HepG2 (cell line): Measurements from ENCODE around the gene DNAAF8. TPM values are rescaled to one million over a fixed set of nuclear protein-coding genes. Genes with fewer than 3 reads are reported as not detected.

Experiments used
- ATAC-seq: fragments of 200-7000 bp; cut with Tn5 transposase; 3 replicates; pipeline ENCODE4 v1.9.1; 2020; ENCODE audit warnings: mild to moderate bottlenecking, moderate library complexity
- BruUV-seq: library from RNA; stranded (reverse); fragments of 400-500 nt; replicated peaks from 2 replicates; lab custom pipeline; 2021; lab: Mats Ljungman, UMichigan
- CTCF ChIA-PET: fragments of 300-600 bp; formaldehyde crosslinking; extraction: SDS; loops from one replicate; lab custom pipeline; 2021; ENCODE audit warnings: low total read pairs, inconsistent platforms, low intra/inter-chr PET ratio; lab: Yijun Ruan, JAX
- POLR2A ChIA-PET: fragments of 350-600 bp; sonication (Branson Sonifier 250); formaldehyde crosslinking; loops from one replicate; lab custom pipeline; 2020; ENCODE audit warnings: antibody characterized with exemption, inconsistent platforms; lab: Yijun Ruan, JAX
- DNase-seq: peaks from one replicate; pipeline ENCODE4 v3.0.0-alpha.2; 2015; ENCODE audit warnings: low spot score
- FAIRE-seq: peaks from 3 replicates; lab custom pipeline; 2011; peaks lifted over from hg19 to GRCh38; lab: Jason Lieb, UNC
- H2AFZ ChIP-seq: one replicate; pipeline ENCODE4 v1.6.1; 2011; ENCODE audit warnings: low read length, inconsistent platforms
- H3K27ac ChIP-seq: fragments of 300-600 bp; 3 replicates; pipeline ENCODE4 v1.8.0; 2011; ENCODE audit warnings: mixed run types, mild to moderate bottlenecking, mixed read lengths, low read length, inconsistent platforms; ENCODE audit not compliant: insufficient read depth; ENCODE audit errors: extremely low read length
- H3K27me3 ChIP-seq, 2 experiments: fragments of 200-600 bp in 1 of 2; 2 replicates in 1 of 2; 3 replicates in 1 of 2; pipeline versions ENCODE4 v1.6.0 to v1.8.0; 2011; ENCODE audit warnings: low read length in 2 of 2, mild to moderate bottlenecking in 2 of 2, moderate library complexity in 2 of 2, inconsistent platforms in 1 of 2; ENCODE audit not compliant: insufficient read depth in 2 of 2, control insufficient read depth in 1 of 2
- H3K36me3 ChIP-seq, 2 experiments: fragments of 200-600 bp in 1 of 2; replicated peaks in 1 of 2; 2 replicates in 1 of 2; 3 replicates in 1 of 2; pipeline versions ENCODE4 v1.5.1 to v1.8.0; 2011; ENCODE audit warnings: low read length in 2 of 2, inconsistent platforms in 1 of 2; ENCODE audit not compliant: insufficient read depth in 2 of 2, control insufficient read depth in 1 of 2
- H3K4me1 ChIP-seq: 2 replicates; pipeline ENCODE4 v1.5.1; 2012; ENCODE audit warnings: low read length, inconsistent platforms; ENCODE audit not compliant: insufficient read depth
- H3K4me2 ChIP-seq: 2 replicates; pipeline ENCODE4 v1.6.0; 2011; ENCODE audit warnings: low read depth, low read length, inconsistent platforms
- H3K4me3 ChIP-seq, 3 experiments: fragments of 200-600 bp in 1 of 3; sonication (generic), shearing (Covaris generic) in 1 of 3; replicated peaks in 1 of 3; 2 replicates each; pipeline ENCODE4 v1.5.1; 2011 to 2016; ENCODE audit warnings: low read length in 3 of 3, inconsistent platforms in 2 of 3, low read depth in 2 of 3, mild to moderate bottlenecking in 2 of 3, control low read depth in 1 of 3, mixed read lengths in 1 of 3; ENCODE audit not compliant: insufficient read depth in 1 of 3
- H3K79me2 ChIP-seq: one replicate; pipeline ENCODE4 v1.6.1; 2011; ENCODE audit warnings: low read length, inconsistent platforms; ENCODE audit not compliant: insufficient read depth
- H3K9ac ChIP-seq: 2 replicates; pipeline ENCODE4 v1.6.0; 2011; ENCODE audit warnings: mild to moderate bottlenecking, low read depth, low read length, inconsistent platforms; ENCODE audit not compliant: insufficient read depth
- H3K9me3 ChIP-seq: 2 replicates; pipeline ENCODE4 v1.5.1; 2012; ENCODE audit warnings: mild to moderate bottlenecking, low read length
- H4K20me1 ChIP-seq: 2 replicates; pipeline ENCODE4 v1.6.0; 2011; ENCODE audit warnings: inconsistent platforms, mild to moderate bottlenecking, low read length, moderate library complexity; ENCODE audit not compliant: insufficient read depth
- CHD2 ChIP-seq: IDR thresholded peaks from 2 replicates; pipeline ENCODE4 v1.6.1; 2011; ENCODE audit warnings: low read depth, low read length, improper control_type of control experiment
- MAFF ChIP-seq: IDR thresholded peaks from 2 replicates; pipeline ENCODE4 v1.6.1; 2011; ENCODE audit warnings: low read depth, low read length, improper control_type of control experiment
- MAFK ChIP-seq, 2 experiments: IDR thresholded peaks in 1 of 2; conservative IDR thresholded peaks in 1 of 2; 2 replicates each; pipeline ENCODE4 v1.6.1; 2011; ENCODE audit warnings: improper control_type of control experiment in 2 of 2, low read length in 2 of 2
- MAZ ChIP-seq, 2 experiments: sonication (generic) in 1 of 2; formaldehyde crosslinking in 1 of 2; IDR thresholded peaks; 2 replicates each; pipeline versions ENCODE4 v1.5.0 to v1.6.1; 2012 to 2020; ENCODE audit warnings: low read depth in 2 of 2, mild to moderate bottlenecking in 2 of 2, borderline replicate concordance in 1 of 2, improper control_type of control experiment in 1 of 2, low read length in 1 of 2, missing genetic modification reagents in 1 of 2, moderate library complexity in 1 of 2
- RARA ChIP-seq: IDR thresholded peaks from 2 replicates; pipeline ENCODE4 v1.6.1; 2016; ENCODE audit warnings: missing genetic modification reagents, missing compliant biosample characterization
- SIN3A ChIP-seq: IDR thresholded peaks from 2 replicates; pipeline ENCODE4 v1.6.1; 2011; ENCODE audit warnings: low read depth, mild to moderate bottlenecking, control low read depth, low read length, borderline replicate concordance
- TFDP2 ChIP-seq: sonication (generic); formaldehyde crosslinking; IDR thresholded peaks from 2 replicates; pipeline ENCODE4 v1.4.0; 2020; ENCODE audit warnings: missing genetic modification reagents
- XBP1 ChIP-seq: sonication (generic); formaldehyde crosslinking; IDR thresholded peaks from 2 replicates; pipeline ENCODE4 v1.5.0; 2020; ENCODE audit warnings: missing genetic modification reagents
- ZNF142 ChIP-seq: sonication (generic); formaldehyde crosslinking; IDR thresholded peaks from 2 replicates; pipeline ENCODE4 v1.4.0; 2020; ENCODE audit warnings: missing genetic modification reagents
- ZNF205 ChIP-seq: IDR thresholded peaks from 2 replicates; pipeline ENCODE4 v1.6.1; 2018; ENCODE audit warnings: missing biosample characterization, missing genetic modification reagents
- ZNF782 ChIP-seq: sonication (generic); formaldehyde crosslinking; IDR thresholded peaks from 2 replicates; pipeline ENCODE4 v1.4.0; 2020; ENCODE audit warnings: missing genetic modification reagents, mild to moderate bottlenecking, borderline replicate concordance
- WGBS: methylation state at CpG from one replicate; pipeline ENCODE4 v1.1.6; 2017; ENCODE audit warnings: low lambda C conversion rate; 5-methylcytosine and 5-hydroxymethylcytosine counted together
- in situ Hi-C: cut with HindIII; loops from 2 replicates; pipeline ENCODE4 v1.10.0; 2017; ENCODE audit warnings: low pct_unique_long_range_greater_than_20kb; ENCODE audit not compliant: extremely low pct_ligation_motif_present
- intact Hi-C: fragments of 100-400 bp; cut with micrococcal nuclease; formaldehyde crosslinking; loops from one replicate; pipeline ENCODE4 v1.10.0; 2022; ENCODE audit not compliant: unreplicated experiment
- polyA plus RNA-seq, 8 experiments: library from polyadenylated mRNA; depleted of rRNA in 3 of 8; stranded (reverse) in 7 of 8; unstranded in 1 of 8; fragments of >200 nt; fragmentation: Illumina TruSeq in 4 of 8; extraction: Trizol in 4 of 8; gene quantifications; 2 replicates each; pipeline versions ENCODE4 v1.2.1 to v1.2.3, GENCODE V29; 2011 to 2016; ENCODE audit warnings: low read depth in 4 of 8, missing spikeins in 1 of 8, mixed read lengths in 1 of 8; ENCODE audit not compliant: insufficient read depth in 1 of 8
- total RNA-seq, 5 experiments: library from RNA; depleted of rRNA; stranded (reverse); fragments of >200 nt; fragmentation: Illumina TruSeq; extraction: Trizol; gene quantifications; 2 replicates each; pipeline ENCODE4 v1.2.3, GENCODE V29; 2016; ENCODE audit warnings: low read depth in 1 of 5

DNAAF8 gene
- total and polyA plus RNA-seq, 2 of the 13 experiments (the other 11 are each of a cell fraction or from before 2014, with no cell fraction given): 0.44 TPM; not detected in 1

GRCh38 chr16:4736546-4736945, 2.2 kb downstream of the DNAAF8 start:
- Histone ChIP-seq H3K27ac (no peak overlapping the region), H3K4me3 (no peak overlapping the region), H3K9me3 (no peaks in the 10 kb centered on the region), H2AFZ (no peak overlapping the region), H4K20me1 (no peaks in the 10 kb centered on the region), H3K4me1 (peaks cover 20% of the 10 kb centered on the region), H3K9ac (no peak overlapping the region), H3K27me3 (no peaks in the 10 kb centered on the region; a peak in 2 of 5 replicates), H3K4me2 (no peak overlapping the region), H3K79me2 (peaks cover 20% of the 10 kb centered on the region), H3K36me3 (no peaks in the 10 kb centered on the region)
- CTCF ChIA-PET: no interaction called here
- POLR2A ChIA-PET: no interaction called here
- ATAC-seq (no peak), FAIRE-seq (no peak), DNase-seq (no peak)
- 43% methylated on average over 2 of the region's 4 CpGs for WGBS
- intact Hi-C loops: no loop called here
- in situ Hi-C loops: no loop called here
- TF ChIP-seq MAFK (conservative IDR thresholded peaks at IDR 0.05 in 1 of 2, IDR thresholded peaks at IDR 0.05 in 1 of 2; ENCODE audit: low read length in 2 of 2): peak; percentile 68 to 77
- no peak for TF ChIP-seq ZNF782
- TF ChIP-seq MAFF: peak; percentile 72
- BruUV-seq: no TSS peak

- Histone ChIP-seq H3K4me2 (no peak overlapping the region), H3K36me3 (no peaks in the 10 kb centered on the region), H3K27ac (no peak overlapping the region), H2AFZ (no peak overlapping the region), H4K20me1 (no peaks in the 10 kb centered on the region), H3K27me3 (no peaks in the 10 kb centered on the region; a peak in 2 of 5 replicates), H3K9ac (no peak overlapping the region), H3K79me2 (peaks cover 13% of the 10 kb centered on the region), H3K9me3 (no peaks in the 10 kb centered on the region), H3K4me3 (no peak overlapping the region), H3K4me1 (peaks cover 13% of the 10 kb centered on the region)
- no TSS peak for BruUV-seq
- ATAC-seq (no peak), DNase-seq (no peak), FAIRE-seq (no peak)
- intact Hi-C loops: no loop called here
- 59% methylated on average over 13 of the region's 15 CpGs for WGBS
- in situ Hi-C loops: no loop called here
- CTCF ChIA-PET: no interaction called here
- POLR2A ChIA-PET: no interaction called here
- TF ChIP-seq RARA (CRISPR knock-in tag) (no peak), MAZ (IDR thresholded peaks at IDR 0.05; ENCODE audit: borderline replicate concordance, low read depth, low read length) (no peak), MAZ (CRISPR knock-in tag; IDR thresholded peaks at IDR 0.05; ENCODE audit: low read depth) (no peak), MAFK (conservative IDR thresholded peaks at IDR 0.05 in 1 of 2, IDR thresholded peaks at IDR 0.05 in 1 of 2; ENCODE audit: low read length in 2 of 2) (no peak), XBP1 (CRISPR knock-in tag) (no peak), CHD2 (no peak), TFDP2 (no peak), SIN3A (no peak), ZNF142 (CRISPR knock-in tag) (no peak), ZNF205 (CRISPR knock-in tag) (no peak)
Observed at GRCh38 chr16:4737545-4737944, 3.2 kb downstream of the DNAAF8 start.
